GM23338 (cell line): ENCODE results near the gene SULT1C2. TPM values are rescaled to one million over a fixed set of nuclear protein-coding genes. Genes with fewer than 3 reads are reported as not detected.
A peak's percentile ranks its signal among the peaks of the same experiment; 100 is the strongest.

Experiments
- ATAC-seq: fragments of 200-7000 bp; cut with Tn5 transposase; 3 replicates; pipeline ENCODE4 v1.9.1; 2020
- DNase-seq: peaks from one replicate; pipeline ENCODE4 v3.0.0-alpha.2; 2015; ENCODE audit warnings: low spot score
- H2AFZ ChIP-seq: fragments of 200-600 bp; sonication (generic); 2 replicates; pipeline ENCODE4 v1.8.0; 2016; ENCODE audit warnings: antibody characterized with exemption, mild to moderate bottlenecking, moderate library complexity
- H3F3A ChIP-seq: fragments of 200-600 bp; sonication (generic); replicated peaks from 2 replicates; pipeline ENCODE4 v1.8.0; 2017; ENCODE audit warnings: antibody characterized with exemption, mixed run types, low read depth
- H3K27ac ChIP-seq: fragments of 200-600 bp; sonication (generic); 2 replicates; pipeline ENCODE4 v1.6.1; 2016; ENCODE audit warnings: low read depth
- H3K27me3 ChIP-seq: fragments of 200-600 bp; sonication (generic); 2 replicates; pipeline ENCODE4 v1.8.0; 2016; ENCODE audit warnings: mild to moderate bottlenecking, mixed run types, moderate library complexity; ENCODE audit not compliant: insufficient read depth
- H3K36me3 ChIP-seq: fragments of 200-600 bp; sonication (generic); 2 replicates; pipeline ENCODE4 v1.8.0; 2016; ENCODE audit warnings: mild to moderate bottlenecking; ENCODE audit not compliant: insufficient read depth
- H3K4me1 ChIP-seq: fragments of 200-600 bp; sonication (generic); 2 replicates; pipeline ENCODE4 v1.8.0; 2016; ENCODE audit warnings: mild to moderate bottlenecking, moderate library complexity; ENCODE audit not compliant: insufficient read depth
- H3K4me2 ChIP-seq: fragments of 200-600 bp; sonication (generic); 2 replicates; pipeline ENCODE4 v1.7.1; 2017; ENCODE audit warnings: mixed run types
- H3K4me3 ChIP-seq: fragments of 200-600 bp; sonication (generic); 2 replicates; pipeline ENCODE4 v1.6.1; 2016; ENCODE audit warnings: mixed run types
- H3K79me2 ChIP-seq: fragments of 200-600 bp; sonication (generic); replicated peaks from 2 replicates; pipeline ENCODE4 v1.8.0; 2017; ENCODE audit warnings: mild to moderate bottlenecking; ENCODE audit not compliant: insufficient read depth
- H3K9me2 ChIP-seq: fragments of 200-600 bp; sonication (generic); 2 replicates; pipeline ENCODE4 v1.8.0; 2017; ENCODE audit not compliant: insufficient read depth
- H4K20me1 ChIP-seq: fragments of 200-600 bp; sonication (generic); replicated peaks from 2 replicates; pipeline ENCODE4 v1.8.0; 2017; ENCODE audit warnings: mild to moderate bottlenecking; ENCODE audit not compliant: insufficient read depth
- H3K27ac Mint-ChIP-seq: 2 replicates; pipeline ENCODE4 v1.8.0; 2020; ENCODE audit warnings: inconsistent platforms, mild to moderate bottlenecking, moderate library complexity, mixed read lengths
- H3K27me3 Mint-ChIP-seq: 3 replicates; pipeline ENCODE4 v1.8.0; 2022; ENCODE audit warnings: low read depth, mild to moderate bottlenecking, moderate library complexity, mixed read lengths, inconsistent platforms; ENCODE audit not compliant: insufficient read depth, poor library complexity
- H3K36me3 Mint-ChIP-seq: 3 replicates; pipeline ENCODE4 v1.8.0; 2021; ENCODE audit warnings: low read depth, mild to moderate bottlenecking, inconsistent platforms, moderate library complexity, mixed read lengths
- H3K4me1 Mint-ChIP-seq: 3 replicates; pipeline ENCODE4 v1.8.0; 2020; ENCODE audit warnings: mild to moderate bottlenecking, inconsistent platforms, mixed read lengths
- H3K4me3 Mint-ChIP-seq: 3 replicates; pipeline ENCODE4 v1.8.0; 2021; ENCODE audit warnings: moderate library complexity, mild to moderate bottlenecking, inconsistent platforms, mixed read lengths
- H3K9me3 Mint-ChIP-seq: 3 replicates; pipeline ENCODE4 v1.8.0; 2020; ENCODE audit warnings: moderate library complexity, mild to moderate bottlenecking, inconsistent platforms, mixed read lengths
- CREB1 ChIP-seq: fragments of 250-450 bp; sonication (Bioruptor Pico); IDR thresholded peaks from 2 replicates; pipeline ENCODE4 v1.5.0; 2020; ENCODE audit warnings: low read depth, mild to moderate bottlenecking, moderate library complexity
- CTCF ChIP-seq, 2 experiments: fragments of 200-600 bp in 1 of 2; sonication (generic) in 1 of 2; conservative IDR thresholded peaks; 2 replicates each; pipeline versions ENCODE4 v1.5.1 to v1.6.1; 2016 to 2017; ENCODE audit warnings: antibody characterized with exemption in 2 of 2, low read depth in 2 of 2, mild to moderate bottlenecking in 2 of 2, moderate library complexity in 1 of 2
- EZH2 ChIP-seq: fragments of 200-600 bp; sonication (generic); IDR thresholded peaks from one replicate; pipeline ENCODE4 v1.8.0; 2017; ENCODE audit warnings: antibody characterized with exemption, mild to moderate bottlenecking, low read depth; ENCODE audit not compliant: unreplicated experiment
- EZH2phosphoT487 ChIP-seq: fragments of 200-600 bp; sonication (generic); IDR thresholded peaks from one replicate; pipeline ENCODE4 v1.8.1; 2018; ENCODE audit warnings: antibody characterized with exemption; ENCODE audit not compliant: unreplicated experiment
- JUNB ChIP-seq: IDR thresholded peaks from one replicate; pipeline ENCODE4 v1.6.1; 2016; ENCODE audit warnings: antibody characterized with exemption; ENCODE audit not compliant: unreplicated experiment
- NANOG ChIP-seq: IDR thresholded peaks from 2 replicates; pipeline ENCODE4 v1.6.1; 2016; ENCODE audit warnings: antibody characterized with exemption, borderline replicate concordance
- POLR2AphosphoS5 ChIP-seq: IDR thresholded peaks from 2 replicates; pipeline ENCODE4 v1.6.1; 2016; ENCODE audit warnings: antibody characterized with exemption, low read depth
- REST ChIP-seq: IDR thresholded peaks from one replicate; pipeline ENCODE4 v1.6.1; 2018; ENCODE audit warnings: antibody characterized with exemption; ENCODE audit not compliant: unreplicated experiment
- STAT1 ChIP-seq: IDR thresholded peaks from one replicate; pipeline ENCODE4 v1.6.1; 2016; ENCODE audit warnings: antibody characterized with exemption; ENCODE audit not compliant: unreplicated experiment
- ZNF331 ChIP-seq: fragments of 250-450 bp; sonication (Bioruptor Pico); IDR thresholded peaks from 2 replicates; pipeline ENCODE4 v1.5.0; 2020; ENCODE audit warnings: low read depth, mild to moderate bottlenecking, moderate library complexity
- polyA plus RNA-seq: library from polyadenylated mRNA; unstranded; fragments of >200 nt; fragmentation: Nextera tagmentation; extraction: Ambion mirVana; gene quantifications from 2 replicates; pipeline ENCODE4 v1.2.1, GENCODE V29; 2016
- total RNA-seq: library from RNA; depleted of rRNA; stranded (reverse); fragments of >200 nt; shearing (Covaris generic); gene quantifications from 2 replicates; pipeline ENCODE4 v1.2.3, GENCODE V29; 2014
- TF ChIP-seq, protein P1 (sequence below): IDR thresholded peaks from 2 replicates; pipeline ENCODE4 v1.6.1; 2016; ENCODE audit warnings: antibody characterized with exemption

The SULT1C2 gene
- total and polyA plus RNA-seq, 2 experiments from 2014 or later: 0.69 to 1.9 TPM

- TF ChIP-seq JUNB (no peak), STAT1 (no peak), REST (no peak), CREB1 (CRISPR knock-in tag) (no peak), POLR2AphosphoS5 (no peak), EZH2phosphoT487 (no peak), CTCF (conservative IDR thresholded peaks at IDR 0.05; ENCODE audit: low read depth in 2 of 2) (no peak), NANOG (no peak), ZNF331 (CRISPR knock-in tag) (no peak), EZH2 (no peak)
- TF ChIP-seq, protein P1, sequence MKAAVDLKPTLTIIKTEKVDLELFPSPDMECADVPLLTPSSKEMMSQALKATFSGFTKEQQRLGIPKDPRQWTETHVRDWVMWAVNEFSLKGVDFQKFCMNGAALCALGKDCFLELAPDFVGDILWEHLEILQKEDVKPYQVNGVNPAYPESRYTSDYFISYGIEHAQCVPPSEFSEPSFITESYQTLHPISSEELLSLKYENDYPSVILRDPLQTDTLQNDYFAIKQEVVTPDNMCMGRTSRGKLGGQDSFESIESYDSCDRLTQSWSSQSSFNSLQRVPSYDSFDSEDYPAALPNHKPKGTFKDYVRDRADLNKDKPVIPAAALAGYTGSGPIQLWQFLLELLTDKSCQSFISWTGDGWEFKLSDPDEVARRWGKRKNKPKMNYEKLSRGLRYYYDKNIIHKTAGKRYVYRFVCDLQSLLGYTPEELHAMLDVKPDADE: no peak
- H4K20me1 ChIP-seq: no peaks in the 10 kb centered on the region
- H3K4me2 ChIP-seq: no peak overlapping the region
- no peaks in the 10 kb centered on the region for H3K4me1 Mint-ChIP-seq
- H3K36me3 ChIP-seq: no peaks in the 10 kb centered on the region
- no peaks in the 10 kb centered on the region for H3K27me3 ChIP-seq
- no peak overlapping the region for H3K27ac Mint-ChIP-seq
- no peaks in the 10 kb centered on the region for H3K27me3 Mint-ChIP-seq
- peak overlapping the region; percentile 47; the same call in 1 of the 2 replicates for H2AFZ ChIP-seq
- H3K27ac ChIP-seq: no peak overlapping the region
- no peaks in the 10 kb centered on the region for H3K79me2 ChIP-seq
- H3K9me3 Mint-ChIP-seq: no peaks in the 10 kb centered on the region
- 0 out of 2 replicates have a peak, but pooled peaks cover 4% of the 10 kb centered on the region for H3K9me2 ChIP-seq
- ATAC-seq (no peak), DNase-seq (no peak)
- no peak overlapping the region for H3K4me3 Mint-ChIP-seq
- H3F3A ChIP-seq: no peaks in the 10 kb centered on the region
- H3K4me1 ChIP-seq: no peaks in the 10 kb centered on the region
- no peak overlapping the region for H3K4me3 ChIP-seq
- H3K36me3 Mint-ChIP-seq: no peaks in the 10 kb centered on the region; the same call in 2 of the 3 replicates
Observed at GRCh38 chr2:108279468-108279867, 9.2 kb upstream of the SULT1C2 start.
